ENCODE results near the gene AQP9. TPM values are rescaled to one million over a fixed set of nuclear protein-coding genes. Genes with fewer than 3 reads are reported as not detected.
A peak's percentile ranks its signal among the peaks of the same experiment; 100 is the strongest.
"Not testable (repeated sequence)": the region's sequence is repeated elsewhere in the genome, so short reads cannot be mapped to it uniquely, and the experiment has no call there.

AQP9 gene
- total RNA-seq, 6 donors from 2014 or later = 11.5 to 67.1 (median 25.5) TPM

GRCh38 chr15:58108117-58108516 lies 30.1 kb upstream of the AQP9 start:
- 75 to 82% methylated on average over 2 of the region's 2 CpGs for WGBS, 2 donors
- DNase-seq (no peak), ATAC-seq (ENCODE audit: low FRiP score in 2 of 2) (no peak)
- Histone ChIP-seq H3K27ac (no peak overlapping the region), H3K9me3 (no peaks in the 10 kb centered on the region), H3K4me1 (no peaks in the 10 kb centered on the region), H3K27me3 (no peaks in the 10 kb centered on the region), H3K4me3 (no peak overlapping the region), H3K36me3 (no peaks in the 10 kb centered on the region)
- TF ChIP-seq POLR2AphosphoS5 (IDR thresholded peaks at IDR 0.05) = no peak
- no peak for TF ChIP-seq EP300 (IDR thresholded peaks at IDR 0.05)
- TF ChIP-seq POLR2A (IDR thresholded peaks at IDR 0.05) = no peak
- no peak for TF ChIP-seq CTCF (IDR thresholded peaks at IDR 0.05)

GRCh38 chr15:58109419-58109818 lies 28.8 kb upstream of the AQP9 start:
- Histone ChIP-seq H3K4me1 (no peaks in the 10 kb centered on the region), H3K36me3 (no peaks in the 10 kb centered on the region), H3K9me3 (no peaks in the 10 kb centered on the region), H3K27me3 (no peaks in the 10 kb centered on the region), H3K4me3 (no peak overlapping the region), H3K27ac (no peak overlapping the region)
- TF ChIP-seq CTCF (IDR thresholded peaks at IDR 0.05) = no peak
- TF ChIP-seq EP300 (IDR thresholded peaks at IDR 0.05) = no peak
- no peak for TF ChIP-seq POLR2A (IDR thresholded peaks at IDR 0.05)
- TF ChIP-seq POLR2AphosphoS5 (IDR thresholded peaks at IDR 0.05) = no peak
- WGBS, 2 donors = 68 to 79% methylated on average over 3 of the region's 3 CpGs
- DNase-seq (no peak), ATAC-seq (ENCODE audit: low FRiP score in 2 of 2) (peak; percentile 66 to 75)

- ATAC-seq (ENCODE audit: low FRiP score in 2 of 2) (no peak), DNase-seq (no peak)
- H3K4me3 ChIP-seq = no peak overlapping the region
- H3K4me1 ChIP-seq = no peaks in the 10 kb centered on the region
- H3K9me3 ChIP-seq = no peaks in the 10 kb centered on the region
- no peaks in the 10 kb centered on the region for H3K36me3 ChIP-seq
- H3K27me3 ChIP-seq = no peaks in the 10 kb centered on the region
- 69 to 72% methylated on average over 6 of the region's 6 CpGs for WGBS, 2 donors
- no peak for TF ChIP-seq POLR2AphosphoS5 (IDR thresholded peaks at IDR 0.05)
- no peak for TF ChIP-seq POLR2A (IDR thresholded peaks at IDR 0.05)
- TF ChIP-seq CTCF (IDR thresholded peaks at IDR 0.05) = no peak
- TF ChIP-seq EP300 (IDR thresholded peaks at IDR 0.05) = no peak
- H3K27ac ChIP-seq = no peak overlapping the region
Measured at GRCh38 chr15:58110999-58111717, 27.0 kb upstream of the AQP9 start.

GRCh38 chr15:58111718-58112104 lies 26.5 kb upstream of the AQP9 start:
- DNase-seq (no peak), ATAC-seq (ENCODE audit: low FRiP score in 2 of 2) (no peak)
- no peaks in the 10 kb centered on the region for H3K27me3 ChIP-seq
- H3K27ac ChIP-seq = no peak overlapping the region
- no peaks in the 10 kb centered on the region for H3K4me1 ChIP-seq
- 92 to 97% methylated on average over 5 of the region's 5 CpGs for WGBS, 2 donors
- H3K9me3 ChIP-seq = no peaks in the 10 kb centered on the region
- H3K4me3 ChIP-seq = no peak overlapping the region
- no peaks in the 10 kb centered on the region for H3K36me3 ChIP-seq
- no peak for TF ChIP-seq POLR2AphosphoS5 (IDR thresholded peaks at IDR 0.05)
- TF ChIP-seq EP300 (IDR thresholded peaks at IDR 0.05) = no peak
- TF ChIP-seq CTCF (IDR thresholded peaks at IDR 0.05) = no peak
- no peak for TF ChIP-seq POLR2A (IDR thresholded peaks at IDR 0.05)

GRCh38 chr15:58113358-58113757 lies 24.8 kb upstream of the AQP9 start:
- 46 to 50% methylated on average over 5 of the region's 5 CpGs for WGBS, 2 donors
- not testable (repeated sequence) for H3K4me3 ChIP-seq; H3K27ac ChIP-seq; ATAC-seq (ENCODE audit: low FRiP score in 2 of 2); H3K4me1 ChIP-seq; DNase-seq; H3K36me3 ChIP-seq; H3K9me3 ChIP-seq; H3K27me3 ChIP-seq

All from upper lobe of left lung (tissue), 6 donors.